Iris pigment epithelial cell (primary cell): ENCODE data around the gene IFNL2.
"Not testable (repeated sequence)": the region's sequence is repeated elsewhere in the genome, so short reads cannot be mapped to it uniquely, and the experiment has no call there.

Source experiments
- DNase-seq: peaks from one replicate; pipeline ENCODE4 v3.0.0-alpha.2; 2011; ENCODE audit warnings: low read depth

The IFNL2 gene

GRCh38 chr19:39297931-39298634, 29.9 kb downstream of the IFNL2 start:
- DNase-seq, result no peak

- DNase-seq, result no peak
Observed at GRCh38 chr19:39299404-39299803, 31.2 kb downstream of the IFNL2 start.

DNA sequence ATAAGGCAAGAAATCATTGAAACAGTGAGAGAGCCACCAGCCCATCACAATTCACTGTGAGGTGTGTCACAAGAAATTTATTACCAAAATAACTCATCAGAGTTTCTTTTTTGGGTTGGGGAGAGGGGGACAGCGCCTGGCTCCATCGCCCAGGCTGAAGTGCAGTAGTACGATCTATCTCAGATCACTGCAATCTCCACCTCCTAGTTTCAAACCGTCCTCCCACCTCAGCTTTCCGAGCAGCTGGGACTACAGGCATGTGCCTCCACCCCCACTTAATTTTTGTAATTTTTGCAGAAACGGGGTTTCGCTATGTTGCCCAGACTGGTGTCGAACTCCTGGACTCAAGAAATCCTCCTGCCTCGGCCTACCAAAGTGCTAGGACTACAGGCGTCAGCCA, 31.6 kb downstream of the IFNL2 start:
- DNase-seq, result no peak

GRCh38 chr19:39301021-39301420, 32.8 kb downstream of the IFNL2 start:
- no peak for DNase-seq

GRCh38 chr19:39301562-39301961, 33.4 kb downstream of the IFNL2 start:
- DNase-seq, result no peak

DNA sequence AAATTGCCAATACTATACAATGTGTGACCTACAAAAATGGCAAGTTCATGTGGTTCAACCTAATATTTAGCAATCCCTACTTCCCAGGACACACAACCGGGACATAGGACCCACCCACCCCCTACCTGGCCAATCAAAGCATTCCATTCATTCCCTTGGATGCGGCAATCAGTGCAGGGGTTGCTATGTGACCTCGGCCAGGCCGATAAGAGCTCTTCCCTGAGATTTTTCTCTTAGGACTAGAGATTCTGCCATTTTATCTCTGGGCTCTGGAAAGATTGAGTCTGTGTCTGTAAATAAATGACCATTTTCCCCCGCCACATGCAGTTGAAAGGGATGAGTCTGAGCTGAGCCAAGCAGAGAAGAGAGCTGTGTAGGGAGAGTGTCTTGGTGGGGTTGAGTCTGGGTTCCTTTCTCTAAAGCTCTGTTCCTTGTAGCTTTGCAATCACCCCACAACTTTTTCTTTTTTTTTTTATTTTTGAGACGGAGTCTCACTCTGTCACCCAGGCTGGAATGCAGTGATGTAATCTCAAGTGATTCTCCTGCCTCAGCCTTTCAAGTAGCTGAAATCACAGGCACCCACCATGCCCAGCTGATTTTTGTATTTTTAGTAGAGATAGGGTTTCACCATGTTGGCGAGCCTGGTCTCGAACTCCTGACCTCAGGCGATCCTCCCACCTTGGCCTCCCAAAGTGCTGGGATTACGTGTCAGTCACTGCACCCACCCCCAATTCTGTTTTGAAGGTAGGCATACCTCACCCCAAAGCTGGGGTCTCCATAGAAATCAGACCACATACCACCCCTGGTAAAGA, 35.4 kb downstream of the IFNL2 start:
- no peak for DNase-seq

DNA sequence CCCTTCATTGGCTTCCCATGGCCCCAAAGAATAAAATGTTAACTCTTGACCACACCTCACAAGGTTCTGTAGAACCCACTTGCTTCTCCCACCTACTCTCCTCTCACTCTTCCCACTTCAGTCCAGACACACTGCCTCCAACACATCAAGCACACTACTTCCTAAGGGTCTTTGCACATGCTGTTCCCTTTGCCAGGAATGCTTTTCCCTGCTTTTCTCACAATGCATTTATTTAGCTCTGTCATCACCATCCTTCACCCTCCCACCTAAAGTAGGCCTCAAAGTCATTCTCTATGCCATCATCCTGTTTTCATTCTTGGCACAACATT, 36.0 kb downstream of the IFNL2 start:
- DNase-seq, result no peak

DNA sequence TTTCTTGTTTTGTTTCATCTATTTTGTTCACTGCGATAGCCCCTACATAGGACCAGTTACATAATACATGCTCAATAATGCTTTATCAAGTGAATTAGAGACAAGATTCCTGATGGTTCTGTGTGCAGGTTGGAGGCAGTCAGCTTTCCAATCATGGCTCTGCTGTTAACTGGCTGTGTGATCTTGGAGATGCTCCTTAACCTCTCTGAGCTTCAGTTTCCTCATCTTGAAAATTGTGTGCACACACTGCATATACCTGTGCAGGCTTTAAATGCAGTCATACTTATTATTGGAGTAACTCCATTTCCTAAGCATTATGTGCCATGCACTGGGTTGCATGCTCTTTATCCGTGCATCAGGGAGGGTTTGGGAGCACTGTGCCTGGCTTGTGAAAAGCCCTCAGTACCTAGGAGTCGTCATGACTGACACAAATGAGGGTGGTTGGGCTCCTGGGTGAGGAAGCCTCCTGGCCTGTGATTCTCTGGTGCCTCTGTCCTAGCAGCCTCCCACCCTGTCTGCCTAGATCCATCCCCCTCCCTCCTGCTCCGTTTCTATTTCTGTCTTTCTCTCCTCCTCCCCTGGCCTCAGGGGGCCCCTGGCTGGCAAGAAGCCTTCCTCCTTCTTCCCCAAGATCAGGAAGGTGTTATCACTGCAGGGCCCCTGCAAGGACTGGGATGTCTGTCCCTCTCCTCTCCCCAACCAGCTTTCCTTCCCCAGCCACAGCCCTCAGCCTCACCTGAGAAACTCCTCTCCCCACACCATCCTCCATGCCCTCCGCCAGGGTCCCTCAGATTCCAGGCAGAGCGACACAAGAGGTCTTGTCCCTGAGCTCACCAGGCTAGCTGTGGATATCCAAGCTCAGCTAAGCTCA, 36.7 kb downstream of the IFNL2 start:
- DNase-seq, result no peak

DNA sequence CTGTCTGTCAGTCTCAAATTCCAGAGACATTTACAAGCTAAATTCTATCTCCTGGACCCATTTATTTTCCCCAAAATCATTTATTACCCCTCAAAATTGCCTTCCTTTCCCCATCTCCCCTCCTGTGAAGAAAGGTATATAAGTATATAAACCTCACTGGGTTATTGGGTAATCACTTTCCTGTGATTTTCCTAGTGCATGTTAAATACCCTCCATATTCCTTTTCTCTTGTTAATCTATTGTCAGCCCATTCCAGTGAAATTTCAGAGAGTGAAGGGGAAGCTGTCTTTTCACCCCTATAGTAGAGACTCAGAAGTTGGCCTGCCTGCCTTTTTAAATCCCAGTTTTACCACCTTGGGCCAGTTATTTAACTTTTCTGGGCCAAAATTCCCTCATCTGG, 37.9 kb downstream of the IFNL2 start:
- no peak for DNase-seq

DNA sequence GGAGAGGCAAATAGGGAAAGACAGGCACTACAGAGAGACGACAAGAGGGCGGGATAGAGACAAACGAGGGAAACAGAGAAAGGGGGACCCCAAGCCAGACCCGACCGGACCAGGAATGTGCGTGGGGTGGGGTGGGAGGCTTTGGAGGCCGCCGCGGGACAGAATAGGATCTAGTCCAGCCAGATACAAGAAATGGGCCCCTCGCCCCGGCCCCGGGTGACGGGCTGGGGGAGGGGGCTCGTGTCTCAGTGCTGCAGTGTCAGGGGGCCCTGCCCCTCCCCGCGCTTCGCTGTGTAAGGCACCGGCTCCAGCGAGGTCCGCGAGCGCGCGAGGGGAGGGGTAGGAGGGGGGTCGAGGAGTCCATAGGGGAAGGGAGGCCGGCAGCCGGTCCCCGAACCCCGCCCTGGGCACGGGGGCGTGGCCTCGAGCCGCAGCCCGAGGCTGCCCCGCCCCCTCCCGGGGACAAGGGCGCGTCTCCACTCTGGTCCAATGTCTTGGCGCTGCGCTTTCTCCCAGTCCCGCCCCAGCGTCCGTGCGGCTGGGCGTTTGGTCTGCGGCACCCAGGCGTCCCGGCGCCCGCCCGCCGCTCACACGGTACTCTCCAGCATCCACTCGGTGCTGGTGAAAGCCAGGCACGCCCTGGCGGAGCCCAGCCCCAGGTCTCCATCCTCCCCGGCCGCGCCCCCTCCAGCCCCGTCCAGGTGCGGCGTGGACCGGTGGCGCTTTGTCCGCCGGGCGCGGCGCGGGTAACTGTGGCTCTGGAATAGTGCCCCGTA, 39.0 kb downstream of the IFNL2 start:
- DNase-seq, result peak; percentile 21

GRCh38 chr19:39307822-39308530, 39.8 kb downstream of the IFNL2 start:
- no peak for DNase-seq

DNA sequence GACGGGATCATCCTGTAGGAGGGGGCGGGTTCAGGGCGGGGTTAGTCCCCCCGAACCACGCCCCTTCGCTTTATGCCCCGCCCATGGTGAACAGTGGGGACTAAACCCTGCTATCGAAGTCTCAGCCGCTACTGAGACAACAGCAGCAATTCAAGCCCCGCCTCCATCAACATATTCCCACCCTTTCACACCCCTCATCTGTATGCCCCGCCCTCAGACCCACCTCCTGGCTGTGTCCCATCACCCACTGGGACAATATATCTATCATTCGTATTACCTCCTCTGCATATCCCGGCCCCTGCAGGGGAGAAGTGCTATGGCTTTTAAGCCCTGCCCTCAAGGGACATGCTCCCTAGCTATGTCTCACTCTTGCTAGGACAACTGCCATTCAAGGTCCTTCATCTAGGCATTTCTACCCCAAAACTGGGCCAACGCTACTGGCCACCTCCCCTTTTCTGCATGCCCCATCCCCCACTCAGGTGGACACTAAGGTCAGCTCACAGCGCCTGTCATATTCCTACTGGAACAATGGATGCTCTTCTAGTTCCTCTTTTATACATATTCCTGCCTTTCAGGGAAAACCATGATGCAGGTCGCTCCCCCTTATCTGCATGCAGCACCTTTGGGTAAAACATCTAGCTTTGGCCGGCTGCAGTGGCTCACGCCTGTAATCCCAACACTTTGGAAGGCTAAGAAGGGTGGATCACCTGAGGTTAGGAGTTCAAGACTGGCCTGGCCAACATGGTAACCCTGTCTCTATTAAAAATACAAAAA, 40.5 kb downstream of the IFNL2 start:
- no peak for DNase-seq

DNA sequence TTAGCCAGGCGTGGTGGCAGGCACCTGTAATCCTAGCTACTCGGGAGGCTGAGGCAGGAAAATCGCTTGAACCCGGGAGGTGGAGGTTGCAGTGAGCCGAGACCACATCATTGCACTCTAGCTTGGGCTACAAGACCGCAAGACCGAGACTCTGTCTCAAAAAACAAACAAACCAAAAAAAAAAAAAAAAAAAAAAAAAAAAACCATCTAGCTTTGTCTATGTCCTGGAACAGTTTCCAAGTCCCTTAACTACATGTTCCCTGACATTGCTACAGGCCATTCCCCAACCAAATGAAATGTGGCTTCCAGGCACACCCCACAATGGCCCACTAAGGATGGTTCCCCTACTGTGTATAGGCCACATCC, 41.1 kb downstream of the IFNL2 start:
- DNase-seq, result not testable (repeated sequence)

DNA sequence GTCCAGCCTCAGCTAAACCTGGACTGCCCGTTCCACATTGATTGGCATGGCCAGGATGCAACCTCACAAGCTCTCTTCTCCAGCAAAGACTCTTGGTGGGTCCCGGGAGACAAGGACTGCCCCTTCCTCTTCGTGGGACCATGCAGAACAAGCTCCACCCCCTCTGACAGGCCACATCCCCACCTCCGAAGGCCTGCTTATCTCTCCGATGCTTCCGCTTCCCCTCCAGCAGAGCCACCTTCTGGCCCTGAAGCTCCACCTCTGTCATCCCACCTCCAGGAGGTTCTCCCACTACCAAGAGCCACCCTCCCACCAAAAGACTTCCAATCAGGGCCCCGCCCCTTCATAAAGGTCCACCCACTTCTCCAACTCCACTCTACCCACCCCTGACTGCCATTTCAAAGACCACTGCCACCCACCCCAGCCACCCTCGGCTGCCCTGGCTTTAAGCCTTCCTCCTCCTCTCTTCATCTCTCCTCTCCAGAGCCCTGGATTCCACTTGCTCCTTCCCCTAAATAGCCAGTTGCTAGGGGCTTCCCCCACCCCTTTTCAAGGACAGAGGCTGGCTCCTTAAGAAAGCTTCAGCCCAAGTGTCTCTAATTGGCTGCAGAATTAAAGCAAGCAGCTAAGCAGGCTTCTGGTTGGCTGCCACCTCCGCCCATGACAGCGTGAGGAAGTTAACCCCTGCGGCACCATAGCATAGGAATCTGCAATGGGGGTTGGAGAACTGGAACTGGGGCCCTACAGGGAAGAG, 42.5 kb downstream of the IFNL2 start:
- peak; percentile 19 for DNase-seq

GRCh38 chr19:39314016-39314728, 46.0 kb downstream of the IFNL2 start:
- no peak for DNase-seq

- DNase-seq, result no peak
Observed at GRCh38 chr19:39315933-39316332, 47.7 kb downstream of the IFNL2 start.

DNA sequence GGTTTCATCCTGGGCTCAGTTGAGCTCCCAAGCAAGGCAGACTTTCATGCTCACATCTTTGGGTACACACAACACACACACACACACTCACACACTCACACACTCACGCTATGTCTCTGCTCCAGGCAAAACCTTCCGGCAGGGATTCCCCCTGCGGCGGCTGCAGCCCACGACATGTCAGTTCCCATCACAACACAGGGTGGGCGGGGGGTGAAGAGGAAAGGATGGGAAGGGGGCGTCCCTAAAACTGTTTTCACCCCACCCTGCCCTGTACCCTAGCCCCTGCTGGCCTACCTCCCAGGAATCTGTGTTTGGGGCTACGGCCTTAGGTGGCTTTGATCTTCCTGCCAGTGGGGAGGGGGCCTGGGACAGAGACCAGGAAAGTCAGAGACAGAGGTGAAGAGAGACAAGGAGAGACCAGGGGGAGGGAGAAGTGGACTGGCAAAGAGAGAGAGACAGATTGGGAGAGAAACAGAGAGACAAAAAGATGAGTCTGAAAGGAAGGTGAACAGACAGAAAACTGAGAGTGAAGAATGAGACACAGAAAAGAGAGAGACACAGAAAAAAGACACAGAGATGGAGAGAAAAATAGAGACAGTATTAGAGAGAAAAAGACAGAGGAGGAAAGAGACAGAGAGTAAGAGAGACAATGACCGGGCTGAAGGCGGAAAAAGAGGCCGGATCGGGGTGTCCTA, 48.6 kb downstream of the IFNL2 start:
- DNase-seq, result no peak

DNA sequence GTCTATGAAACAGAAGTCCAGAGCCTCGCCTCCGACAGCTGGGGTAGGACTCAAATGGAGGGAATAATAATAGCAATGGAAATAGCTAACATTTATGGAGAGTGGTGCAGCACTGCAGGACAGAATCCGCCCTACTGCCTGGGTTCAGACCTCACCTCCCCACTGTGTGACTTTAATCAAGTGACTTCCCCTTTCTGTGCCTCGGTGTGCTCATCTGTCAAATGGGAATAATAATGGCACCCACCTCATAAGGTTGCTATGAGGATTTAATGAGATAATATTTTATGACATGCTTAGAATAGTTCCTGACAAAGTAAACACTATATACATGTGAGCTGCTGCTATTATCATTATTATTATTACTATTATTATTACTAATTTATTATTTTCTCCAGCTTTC, 49.3 kb downstream of the IFNL2 start:
- DNase-seq, result no peak

DNA sequence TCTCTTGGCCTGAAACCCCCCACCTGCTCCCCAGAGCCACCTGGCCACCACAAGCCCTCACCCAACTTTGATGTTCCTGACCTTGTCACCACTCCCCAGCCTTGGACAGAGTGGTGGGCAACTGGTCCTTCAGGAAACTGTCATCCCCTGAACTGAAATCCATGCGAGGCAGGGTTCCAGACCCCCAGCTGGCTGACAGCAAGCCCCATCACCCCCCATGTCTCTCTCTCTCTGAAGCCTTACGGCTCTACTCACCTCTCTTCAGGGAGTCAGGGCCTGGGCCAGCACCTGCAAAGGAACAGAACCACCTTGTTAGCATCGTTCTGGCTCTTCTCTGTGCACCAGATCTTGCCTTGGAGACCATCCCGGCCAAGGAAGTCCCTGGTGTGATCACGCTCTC, 49.9 kb downstream of the IFNL2 start:
- DNase-seq, result no peak
